Prostate gland (tissue), 2 donors: ENCODE results near the gene LPAR4.

Experiments used
- POLR2AphosphoS5 ChIP-seq: sonication (generic); formaldehyde crosslinking; IDR thresholded peaks from one replicate; pipeline ENCODE4 v1.6.1; 2017; ENCODE audit warnings: antibody characterized with exemption
- TF ChIP-seq, protein P1 (sequence below), 4 experiments: fragments of 200-600 bp in 2 of 4; fragments of 450-650 bp in 2 of 4; sonication (generic) in 2 of 4; IDR thresholded peaks; 1 replicate in 3 of 4; 2 replicates in 1 of 4; pipeline ENCODE4 v1.5.1; 2016 to 2019; ENCODE audit warnings: antibody characterized with exemption in 4 of 4, mild to moderate bottlenecking in 2 of 4, moderate library complexity in 2 of 4

DNA sequence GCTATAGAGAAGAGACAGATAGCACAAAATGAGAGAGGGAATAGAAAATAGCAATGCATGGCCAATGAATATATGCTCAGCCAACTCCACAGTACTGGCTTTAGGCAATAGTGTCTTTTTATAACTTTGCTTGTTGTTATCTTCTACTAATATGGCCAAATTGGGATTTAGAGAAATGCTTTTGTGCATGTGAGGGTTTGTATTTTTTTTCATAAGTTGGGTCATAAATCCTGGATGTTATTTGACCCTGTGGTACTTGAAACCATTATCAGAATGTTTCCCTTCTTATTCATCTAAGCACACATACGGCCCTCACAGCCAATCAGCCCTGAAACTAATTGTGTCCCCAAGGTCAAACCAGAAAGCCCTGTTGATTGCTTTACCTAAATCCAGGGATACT, 35.2 kb upstream of the LPAR4 start:
- TF ChIP-seq POLR2AphosphoS5: no peak
- TF ChIP-seq, protein P1, sequence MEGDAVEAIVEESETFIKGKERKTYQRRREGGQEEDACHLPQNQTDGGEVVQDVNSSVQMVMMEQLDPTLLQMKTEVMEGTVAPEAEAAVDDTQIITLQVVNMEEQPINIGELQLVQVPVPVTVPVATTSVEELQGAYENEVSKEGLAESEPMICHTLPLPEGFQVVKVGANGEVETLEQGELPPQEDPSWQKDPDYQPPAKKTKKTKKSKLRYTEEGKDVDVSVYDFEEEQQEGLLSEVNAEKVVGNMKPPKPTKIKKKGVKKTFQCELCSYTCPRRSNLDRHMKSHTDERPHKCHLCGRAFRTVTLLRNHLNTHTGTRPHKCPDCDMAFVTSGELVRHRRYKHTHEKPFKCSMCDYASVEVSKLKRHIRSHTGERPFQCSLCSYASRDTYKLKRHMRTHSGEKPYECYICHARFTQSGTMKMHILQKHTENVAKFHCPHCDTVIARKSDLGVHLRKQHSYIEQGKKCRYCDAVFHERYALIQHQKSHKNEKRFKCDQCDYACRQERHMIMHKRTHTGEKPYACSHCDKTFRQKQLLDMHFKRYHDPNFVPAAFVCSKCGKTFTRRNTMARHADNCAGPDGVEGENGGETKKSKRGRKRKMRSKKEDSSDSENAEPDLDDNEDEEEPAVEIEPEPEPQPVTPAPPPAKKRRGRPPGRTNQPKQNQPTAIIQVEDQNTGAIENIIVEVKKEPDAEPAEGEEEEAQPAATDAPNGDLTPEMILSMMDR (IDR thresholded peaks at IDR 0.05): no peak
